ENCODE results near the gene RARB.
A peak's percentile ranks its signal among the peaks of the same experiment; 100 is the strongest.

The RARB gene

DNA sequence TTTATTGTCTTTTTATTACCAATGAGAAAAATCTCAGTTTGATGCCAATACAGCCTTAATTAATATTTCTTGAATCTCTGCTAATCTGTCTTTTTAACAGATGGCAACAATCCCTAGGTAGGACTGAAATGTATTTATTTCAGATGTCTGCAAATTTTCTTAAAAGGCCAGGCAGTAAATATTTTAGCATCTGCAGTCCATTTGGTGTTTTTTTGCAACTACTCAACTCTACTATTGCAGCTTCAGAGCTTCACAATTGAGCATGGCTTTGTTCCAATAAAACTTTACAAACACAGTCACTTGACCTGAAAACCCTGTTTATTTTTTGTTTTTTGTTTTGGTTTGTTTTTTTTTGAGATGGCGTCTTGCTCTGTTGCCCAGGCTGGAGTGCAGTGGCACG is 82.7 kb downstream of the RARB start:
- DNase-seq, result no peak

DNA sequence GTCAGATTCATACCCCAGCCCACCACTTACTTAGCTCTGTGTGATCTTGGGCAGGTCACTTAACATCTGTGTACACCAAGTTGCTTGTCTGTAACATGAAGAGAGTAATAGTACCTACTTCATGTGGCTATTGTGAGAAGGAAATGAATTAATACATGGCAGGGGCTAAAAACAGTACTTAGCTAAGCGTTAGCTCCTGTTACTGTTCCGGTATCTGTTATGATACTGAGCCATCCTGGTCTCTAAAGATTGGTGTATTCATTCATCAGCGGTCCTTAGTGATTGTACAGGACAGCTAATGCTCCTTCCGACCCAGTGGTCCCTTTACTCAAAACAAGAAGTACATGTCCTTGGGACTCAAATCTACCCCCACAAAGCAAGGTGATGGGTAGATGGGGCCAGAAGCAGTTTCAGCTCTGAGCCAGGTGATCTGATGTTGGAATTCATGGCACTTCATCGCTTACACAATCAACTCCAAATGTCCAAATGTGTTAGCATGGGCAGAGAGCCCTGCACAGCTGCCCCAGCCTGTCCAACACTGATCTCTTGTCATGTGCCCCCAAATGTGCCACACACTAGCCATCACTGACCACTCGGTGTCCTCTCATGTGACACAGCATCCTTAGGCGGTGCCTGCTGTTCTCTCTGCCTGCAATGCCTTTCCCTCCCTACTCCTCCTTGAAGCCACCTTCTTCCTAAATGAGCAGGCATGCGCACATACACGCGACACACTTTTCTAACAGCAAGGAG is 84.1 kb downstream of the RARB start:
- no peak for DNase-seq

DNA sequence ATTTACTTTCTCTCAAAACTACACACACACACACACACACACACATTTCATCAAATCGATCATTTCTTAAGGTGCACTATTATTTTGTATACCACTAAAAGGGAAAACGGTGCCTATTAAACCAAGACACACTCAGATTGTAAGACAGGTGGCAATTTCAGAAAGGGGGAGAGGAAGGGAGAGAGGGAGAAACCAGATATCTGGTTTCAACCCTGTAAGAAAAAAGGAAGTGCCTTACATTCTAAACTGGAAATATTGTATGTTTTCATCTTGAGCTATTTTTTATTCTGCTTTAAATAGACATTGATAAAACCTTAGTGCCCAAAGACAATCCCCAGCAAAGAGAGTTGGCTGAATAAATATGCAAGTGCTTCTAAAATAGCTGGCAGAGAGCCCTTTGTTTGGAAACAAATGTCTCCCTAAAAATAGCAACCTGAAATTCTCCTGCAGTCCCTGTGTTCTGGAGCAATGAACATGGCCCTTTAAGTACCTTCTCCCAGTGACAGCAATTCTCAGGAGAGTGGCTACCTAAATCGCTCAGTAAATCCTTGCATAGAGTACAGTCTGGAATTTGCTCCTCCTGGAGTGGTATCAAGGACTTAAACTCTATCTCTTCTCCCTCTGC is 85.7 kb downstream of the RARB start:
- no peak for DNase-seq

DNA sequence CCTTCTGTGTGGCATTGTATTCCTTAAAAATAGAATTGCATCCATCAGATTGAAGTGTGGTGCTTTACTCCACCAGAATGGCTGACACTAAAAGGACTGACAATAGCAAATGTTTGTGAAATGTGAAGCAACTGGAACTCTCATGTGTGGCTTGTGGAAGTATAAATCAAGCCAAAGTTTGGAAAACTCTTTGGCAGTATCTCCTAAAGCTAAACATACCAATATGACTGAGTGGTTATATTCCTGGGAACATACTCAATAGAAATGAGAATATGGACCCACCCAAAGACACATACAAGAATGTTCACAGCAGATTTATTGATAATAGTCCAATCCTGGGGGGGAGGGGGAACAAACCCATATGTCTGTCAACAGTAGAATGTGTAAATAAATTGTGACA is 87.1 kb downstream of the RARB start:
- DNase-seq, result no peak

DNA sequence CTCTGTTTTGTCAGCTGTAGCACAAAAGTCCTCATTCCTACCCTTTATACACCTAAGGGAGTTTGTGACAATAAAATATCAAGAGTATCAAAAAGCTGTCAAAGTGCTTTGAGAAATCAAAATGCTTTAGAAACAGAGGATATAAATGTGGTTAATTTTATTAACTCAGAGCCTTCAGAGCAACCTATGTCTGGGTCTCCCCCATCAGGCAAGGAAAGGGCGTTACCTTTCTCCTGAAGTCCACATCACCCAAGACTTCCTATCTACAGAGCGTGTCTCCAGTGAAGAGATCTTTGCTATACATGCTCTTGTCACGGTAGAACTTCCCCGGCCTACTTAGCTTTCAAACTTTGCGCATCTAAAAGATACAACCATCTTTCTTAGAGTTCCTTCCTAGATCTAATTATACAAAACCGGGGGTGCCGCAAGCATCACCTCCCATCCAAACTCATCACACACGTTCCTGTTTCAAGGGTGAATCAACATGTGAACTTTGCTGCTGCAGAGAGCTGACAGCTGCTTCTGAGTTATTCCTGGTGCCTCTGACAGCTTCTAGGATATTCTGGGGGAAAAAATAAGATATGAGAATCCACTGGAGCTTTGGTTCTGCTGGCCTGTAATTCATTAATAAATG is 93.0 kb downstream of the RARB start:
- DNase-seq, result no peak

DNA sequence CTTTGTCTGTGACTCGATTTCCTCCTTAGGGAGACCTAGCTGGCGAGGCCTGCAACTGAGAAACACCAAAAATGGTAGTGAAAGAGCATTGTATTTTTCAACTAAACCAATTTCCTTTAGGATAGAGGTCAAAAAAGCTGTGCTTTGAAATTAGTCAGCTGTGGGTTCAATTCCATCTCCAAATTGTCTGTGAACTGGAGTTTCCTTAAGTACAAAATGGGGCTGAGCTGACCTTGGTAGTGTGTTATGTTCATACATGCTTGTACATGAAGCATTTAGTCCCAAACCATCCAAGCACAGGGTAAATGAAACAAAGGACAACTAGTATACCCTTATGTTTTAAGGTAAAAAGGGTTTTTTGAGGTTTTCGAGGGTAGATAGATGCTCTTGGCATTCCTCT is 99.3 kb downstream of the RARB start:
- no peak for DNase-seq

DNA sequence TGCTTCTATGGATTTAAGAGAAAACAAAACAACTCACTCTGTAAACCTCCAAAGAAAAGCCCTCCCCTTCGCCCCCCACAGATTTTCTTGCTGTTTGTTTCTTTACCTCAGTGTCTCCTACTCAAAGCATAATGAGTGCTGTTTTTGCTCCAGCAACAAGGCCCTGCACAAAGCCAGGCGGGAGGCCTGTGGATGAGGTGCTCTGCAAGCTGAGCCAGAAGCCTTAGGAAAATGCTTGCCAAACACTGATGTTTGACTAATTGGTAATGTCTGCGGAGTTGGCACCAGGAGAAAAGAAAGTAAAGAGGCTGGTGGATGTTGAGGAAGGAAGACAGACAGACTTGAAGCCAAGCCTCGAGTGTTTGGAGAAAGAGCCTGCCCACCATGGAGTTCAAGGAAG is 99.7 kb downstream of the RARB start:
- DNase-seq, result peak; percentile 11 to 52

DNA sequence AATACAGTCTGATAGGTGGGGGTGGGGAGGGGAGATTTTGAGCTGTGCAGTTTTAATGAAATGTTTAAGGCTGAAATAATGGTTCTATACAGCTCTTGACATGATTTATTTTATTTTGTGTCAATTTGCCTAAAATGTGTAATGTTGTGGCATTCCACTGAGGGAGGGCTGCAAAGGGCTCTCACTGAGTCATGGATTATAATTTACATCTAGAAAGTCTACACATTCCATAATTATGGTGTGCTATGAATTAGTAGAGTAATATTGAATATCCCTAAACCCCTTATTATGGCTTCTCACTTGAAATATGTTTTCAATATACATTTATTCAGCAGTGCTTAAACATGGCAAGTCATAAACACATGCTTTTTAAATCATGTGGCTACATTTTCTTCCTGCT is 103.9 kb downstream of the RARB start:
- no peak for DNase-seq

DNA sequence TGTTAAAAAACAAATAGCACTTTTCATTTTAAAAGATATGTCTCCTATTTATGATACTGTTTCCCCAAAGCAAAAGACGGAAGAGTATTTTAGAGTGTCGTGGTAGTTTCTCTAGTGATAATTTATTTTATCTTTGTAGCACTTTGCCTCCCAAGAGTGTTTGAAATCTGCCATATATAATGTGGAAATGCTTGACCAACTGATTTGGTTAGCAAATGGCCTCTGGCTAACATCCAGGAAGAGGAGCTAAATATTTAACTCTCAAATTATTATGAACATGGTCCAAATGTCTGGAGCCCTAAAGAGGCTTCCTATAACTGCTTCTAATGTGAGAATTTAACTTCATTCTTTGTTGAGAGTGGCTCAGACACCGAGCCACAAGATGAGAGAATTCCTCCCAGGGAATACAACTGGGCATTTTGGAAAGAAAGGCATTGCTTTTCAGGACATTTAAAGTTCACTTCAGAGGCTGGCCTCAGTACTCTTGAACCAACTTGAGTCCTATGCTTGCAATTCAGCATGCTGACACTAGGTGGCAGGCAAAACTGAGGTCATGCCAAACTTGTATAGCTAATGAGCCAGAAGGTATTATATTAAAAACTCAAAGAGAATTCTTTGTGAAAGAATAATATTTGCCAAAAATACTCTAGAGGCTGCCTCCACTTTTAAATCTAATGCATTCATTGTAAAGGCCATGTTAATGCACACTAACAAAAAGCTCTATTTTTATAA is 104.5 kb downstream of the RARB start:
- DNase-seq, result no peak

DNA sequence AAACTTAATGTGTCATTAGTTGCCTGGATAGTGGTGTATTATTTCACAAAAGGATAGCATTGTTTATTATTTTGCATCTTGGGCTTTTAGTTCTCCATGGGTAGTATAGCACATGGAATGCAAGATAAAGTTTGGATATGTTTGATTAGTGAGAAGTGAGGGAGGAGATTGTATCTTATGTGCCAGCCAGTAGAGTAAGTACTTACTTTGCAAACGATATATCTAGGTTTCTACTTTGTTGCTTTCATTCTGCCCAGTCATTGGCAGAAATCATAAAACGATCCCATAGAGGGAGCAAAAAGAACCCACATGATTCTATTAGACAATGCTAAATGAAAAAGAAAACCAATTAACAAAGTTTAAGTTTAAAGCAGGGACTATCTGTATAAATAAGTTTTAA is 105.3 kb downstream of the RARB start:
- no peak for DNase-seq

DNA sequence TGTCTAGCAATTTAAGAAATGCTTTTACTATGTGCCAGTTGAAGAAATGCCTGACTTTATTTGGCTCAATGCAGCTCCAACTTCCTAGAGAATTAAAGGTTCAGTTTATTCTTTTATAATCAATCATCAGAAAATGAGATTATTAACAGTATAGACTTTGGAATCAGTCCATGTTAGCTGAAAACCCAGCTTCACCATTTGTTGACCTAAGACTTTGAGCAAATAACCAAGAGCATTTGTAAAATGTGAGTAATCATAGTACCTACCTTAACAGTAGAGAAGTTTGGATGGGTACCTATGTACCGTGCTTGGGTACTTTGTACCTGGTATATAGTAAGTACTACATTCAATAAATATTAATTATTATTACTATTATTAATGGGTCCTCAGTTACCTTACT is 105.9 kb downstream of the RARB start:
- DNase-seq, result no peak

DNA sequence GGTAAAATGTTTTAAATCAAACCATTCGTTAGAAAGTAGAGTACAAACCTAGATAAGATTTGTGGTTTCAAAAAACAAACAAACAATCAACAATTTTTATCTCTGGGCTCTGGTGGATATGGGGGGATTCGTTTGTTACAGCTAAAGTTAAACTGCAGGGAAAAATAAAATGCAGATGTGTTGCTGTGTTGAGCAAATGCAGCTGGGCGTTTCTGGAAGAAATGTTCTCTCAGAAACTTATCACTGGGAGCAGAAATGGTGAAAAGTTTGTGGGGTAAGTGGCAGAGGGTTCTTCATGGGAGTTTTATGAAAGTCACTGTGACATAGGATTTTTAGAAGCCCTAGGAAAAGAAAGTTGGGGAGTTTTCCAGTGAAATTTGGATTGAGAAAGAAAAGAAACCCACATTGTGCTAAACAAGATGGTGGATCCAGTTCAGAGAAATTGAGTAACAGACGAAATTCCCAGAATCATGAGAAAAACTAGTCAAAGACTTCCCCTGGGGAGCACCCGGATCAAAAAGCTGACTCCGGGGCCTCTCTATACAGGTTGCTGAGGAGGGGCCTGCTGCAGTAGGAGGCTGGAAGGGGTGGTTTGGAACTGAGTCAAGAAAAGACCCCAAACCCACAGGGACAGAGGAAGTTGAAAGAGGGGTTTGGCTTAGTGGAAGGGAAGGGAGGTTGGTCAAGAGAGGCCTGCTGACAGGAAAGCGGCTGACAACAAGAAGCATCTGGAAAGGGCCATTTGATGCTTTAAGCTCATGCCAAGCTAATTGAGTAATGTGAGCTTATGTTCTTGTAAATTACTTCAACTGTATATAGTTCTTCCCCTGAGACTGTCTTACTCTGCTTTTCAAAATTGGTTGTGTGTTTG is 108.7 kb downstream of the RARB start:
- DNase-seq, result no peak

DNA sequence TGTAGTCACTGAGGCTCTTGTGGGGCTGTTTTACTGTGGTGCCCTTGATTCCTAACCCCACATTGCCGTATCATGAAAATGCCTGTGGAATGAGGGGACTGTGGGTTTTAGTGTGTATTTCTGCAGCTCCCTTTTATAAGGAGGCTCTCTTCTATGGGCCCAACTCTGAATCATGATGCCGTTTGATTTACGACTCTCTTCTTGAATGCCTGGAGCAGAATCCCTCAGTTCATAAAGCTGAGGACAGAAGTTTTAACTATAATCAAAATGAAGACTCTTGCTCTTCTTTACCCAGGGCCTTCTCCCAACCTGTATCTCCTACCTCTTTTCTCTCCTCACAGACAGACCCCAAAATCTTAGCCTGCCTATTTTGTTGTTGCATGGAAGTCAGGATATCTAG is 109.5 kb downstream of the RARB start:
- DNase-seq, result no peak

DNA sequence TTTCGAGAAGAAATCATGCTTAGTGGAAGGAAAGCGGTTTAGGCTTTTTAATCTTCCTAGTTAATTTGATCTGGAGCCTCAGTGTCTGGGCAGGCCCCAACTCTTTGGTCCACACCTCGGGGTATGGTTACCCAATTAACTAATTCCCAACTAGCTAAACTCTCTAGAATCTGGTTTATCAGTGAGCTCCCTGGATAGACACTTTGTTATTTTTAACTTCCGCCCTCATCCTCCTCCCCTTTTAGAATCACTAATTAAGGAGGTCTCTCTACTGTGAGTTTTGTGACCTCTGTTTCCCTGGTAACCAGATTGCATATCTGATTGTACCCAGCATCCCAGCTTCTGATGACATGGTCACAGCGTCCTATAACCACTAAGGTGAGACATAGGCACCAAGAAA is 112.2 kb downstream of the RARB start:
- no peak for DNase-seq

DNA sequence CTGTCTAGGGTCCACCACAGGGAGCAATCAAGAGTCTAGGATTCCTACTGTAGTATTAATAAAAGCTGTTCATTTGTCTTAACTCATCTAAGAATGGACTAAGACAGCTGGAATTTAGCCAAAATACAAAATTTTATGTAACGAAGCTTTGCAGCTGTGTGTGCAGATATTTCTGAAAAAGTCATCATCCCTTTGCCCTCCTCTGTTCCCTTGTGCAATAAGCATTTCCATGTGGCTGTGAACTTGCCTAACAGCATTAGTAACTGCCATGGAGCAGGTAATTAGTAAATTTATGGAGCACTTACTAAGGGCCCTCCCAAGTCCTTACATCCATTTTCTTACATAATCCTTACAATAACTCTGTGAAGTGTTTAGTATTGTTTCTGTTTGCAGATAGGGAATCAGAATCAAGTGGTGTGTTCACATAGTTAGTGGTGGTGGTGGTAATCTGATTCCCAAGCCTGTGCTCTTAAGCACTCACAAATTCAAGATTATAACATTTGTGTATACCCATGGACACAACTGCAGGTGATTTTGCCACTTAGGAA is 114.5 kb downstream of the RARB start:
- no peak for DNase-seq

DNA sequence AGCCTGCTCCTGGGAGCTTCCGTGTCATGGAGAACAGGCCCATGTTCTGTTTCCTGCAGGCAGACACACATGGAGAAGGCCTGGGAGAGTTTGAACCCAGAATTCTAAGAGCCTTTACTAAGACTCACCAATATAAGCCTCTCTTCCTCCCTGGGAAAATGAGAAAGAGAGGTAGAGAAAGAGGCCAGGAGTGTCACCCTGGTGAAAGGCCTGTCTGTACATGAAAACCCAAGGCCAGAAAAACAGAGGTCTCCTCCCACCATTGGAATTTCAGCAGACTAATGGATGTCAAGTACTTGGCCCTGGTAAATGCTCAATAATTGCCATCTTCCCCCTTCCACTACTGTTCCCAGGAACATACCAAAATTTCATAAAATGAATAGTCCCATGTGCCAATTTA is 119.0 kb downstream of the RARB start:
- DNase-seq, result no peak

DNA sequence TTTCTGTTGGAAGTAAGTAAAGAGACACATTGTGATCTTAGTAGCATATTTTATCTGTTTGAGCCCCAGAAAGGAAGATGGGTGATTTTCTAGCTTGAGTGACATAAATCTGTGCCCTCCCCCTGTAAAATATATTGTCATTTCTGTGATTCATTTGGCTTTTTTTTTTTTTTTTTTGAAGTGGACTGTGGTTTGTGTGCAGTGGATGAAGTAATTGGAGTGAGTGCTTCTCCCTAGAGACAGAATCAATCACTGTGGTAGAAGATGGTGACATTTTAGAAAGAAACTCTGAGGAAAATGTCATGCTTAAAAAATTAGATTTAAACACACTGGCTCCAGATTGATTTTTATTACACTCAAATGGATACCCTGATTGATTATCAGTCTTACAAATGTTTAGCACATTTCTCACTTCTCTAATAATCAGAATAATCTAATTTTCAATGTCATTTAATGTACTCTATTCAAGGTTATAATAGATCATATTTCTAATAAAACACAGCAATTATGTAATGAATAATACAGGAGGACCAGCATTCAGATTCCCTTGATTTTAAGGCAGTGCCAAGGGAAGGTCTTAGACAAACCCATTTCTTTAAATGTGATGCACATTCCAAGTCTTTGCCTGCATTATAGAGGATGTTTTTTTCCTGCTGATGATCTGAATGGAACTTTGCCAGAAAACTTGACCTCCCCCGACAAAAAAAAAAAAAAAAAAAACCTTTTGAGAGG is 120.0 kb downstream of the RARB start:
- DNase-seq, result no peak

DNA sequence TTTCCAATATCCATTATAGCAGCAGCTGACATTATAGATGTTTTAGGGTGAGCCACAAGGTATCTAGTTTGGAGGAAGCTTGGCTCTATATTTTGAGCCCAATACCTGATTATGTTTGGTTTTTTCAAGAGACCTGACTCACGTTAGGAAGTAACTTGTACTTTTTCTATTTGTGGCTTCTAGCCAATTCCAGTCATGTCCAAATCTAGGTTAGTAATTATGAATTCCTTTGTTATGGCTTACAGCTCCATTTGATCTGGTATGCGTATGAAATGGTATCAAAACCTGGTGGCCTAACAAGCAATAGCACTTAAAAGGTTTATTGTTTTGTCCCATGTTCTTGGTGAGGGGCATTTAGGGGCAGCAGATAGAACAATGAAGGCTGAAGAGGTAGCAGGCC is 120.8 kb downstream of the RARB start:
- no peak for DNase-seq

DNA sequence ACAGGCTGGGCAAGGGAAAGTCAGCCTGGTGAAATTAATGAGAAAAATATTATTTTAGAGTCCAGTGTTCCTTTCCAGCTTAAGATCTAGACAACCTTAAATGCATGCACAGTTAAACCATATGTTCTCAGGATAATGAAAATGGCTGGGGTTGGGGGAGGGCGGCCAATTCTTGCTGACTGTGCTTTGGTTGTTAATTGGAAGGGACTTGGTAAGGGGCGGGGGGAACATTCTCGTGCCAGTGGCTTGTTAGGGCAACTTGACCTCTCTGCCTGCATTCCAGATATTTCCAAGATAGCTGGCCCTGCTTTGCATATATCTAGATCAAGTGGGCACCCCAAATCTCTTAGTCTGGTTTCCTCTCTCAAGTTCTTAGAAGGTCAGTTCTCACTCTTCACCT is 124.2 kb downstream of the RARB start:
- DNase-seq, result no peak

DNA sequence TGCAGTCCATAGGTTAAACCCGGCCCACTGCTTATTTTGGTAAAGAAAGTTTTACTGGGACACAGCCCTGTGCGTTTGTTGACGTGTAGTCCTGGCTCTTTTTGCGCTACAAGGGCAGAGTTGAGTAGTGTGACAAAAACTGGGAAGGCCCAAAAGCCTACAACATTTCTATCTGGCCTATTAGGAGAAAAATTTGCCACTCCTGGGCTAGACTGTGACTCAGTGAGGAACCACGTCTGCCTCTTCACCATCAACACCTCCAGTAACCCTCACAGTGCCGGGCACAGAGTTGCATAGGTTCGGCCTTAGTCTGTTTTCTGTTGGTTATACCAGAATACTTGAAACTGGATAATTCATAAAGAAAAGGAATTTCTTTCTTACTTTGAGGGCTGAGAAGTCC is 126.3 kb downstream of the RARB start:
- no peak for DNase-seq

DNA sequence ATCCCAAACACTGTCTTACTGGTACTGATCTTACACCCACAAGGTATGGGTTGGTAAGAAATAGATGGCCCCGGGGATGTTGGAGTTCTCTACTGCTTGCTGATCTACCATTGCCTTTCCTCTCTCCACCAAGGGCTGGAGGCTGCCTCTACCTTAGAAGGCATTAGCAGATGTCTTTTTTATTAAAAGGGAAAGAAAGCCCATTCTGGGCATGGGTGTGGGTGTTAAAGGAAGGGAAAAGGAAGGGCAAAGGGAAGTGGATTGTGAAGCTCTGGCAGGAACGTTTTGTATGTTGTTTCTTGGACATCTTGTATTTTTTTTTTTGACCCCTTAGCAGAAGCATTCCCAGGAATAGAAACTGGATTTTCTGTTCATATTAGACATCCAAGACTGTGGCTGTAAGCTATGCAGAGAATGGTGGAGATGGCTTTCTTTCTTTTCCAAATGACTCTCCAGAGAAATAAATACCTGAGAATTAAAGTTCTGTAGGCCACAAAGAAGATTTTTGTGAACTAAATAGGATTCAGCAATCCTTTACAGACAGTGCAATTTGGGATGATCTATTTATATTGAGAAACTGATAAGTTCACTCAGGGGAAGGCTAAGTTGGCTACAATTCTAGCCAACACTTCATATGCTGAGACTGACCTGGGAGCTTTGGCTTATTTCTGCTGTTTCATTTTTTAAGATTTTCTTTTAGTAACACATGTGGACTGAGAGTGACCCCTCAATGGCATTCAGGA is 127.8 kb downstream of the RARB start:
- DNase-seq, result no peak

Measured in hippocampal formation (tissue), 2 donors.